HFF-Myc (cell line): ENCODE measurements around the gene HOXB9.

Source experiments
- DNase-seq: peaks from one replicate; pipeline ENCODE4 v3.0.0-alpha.2; 2011; ENCODE audit warnings: low read depth; ENCODE audit errors: extremely low read depth
- H3K4me3 ChIP-seq: replicated peaks from 2 replicates; pipeline ENCODE4 v1.5.1; 2011; ENCODE audit warnings: low read depth, mild to moderate bottlenecking, control low read depth, low read length
- CTCF ChIP-seq: IDR thresholded peaks from 2 replicates; pipeline ENCODE4 v1.5.1; 2012; ENCODE audit warnings: mild to moderate bottlenecking, low read depth, low read length, control low read depth; ENCODE audit errors: missing control alignments

The HOXB9 gene

GRCh38 chr17:48586355-48587258, 39.6 kb downstream of the HOXB9 start:
- peak overlapping the region; percentile 57 for H3K4me3 ChIP-seq
- no peak for TF ChIP-seq CTCF
- DNase-seq: no peak

DNA sequence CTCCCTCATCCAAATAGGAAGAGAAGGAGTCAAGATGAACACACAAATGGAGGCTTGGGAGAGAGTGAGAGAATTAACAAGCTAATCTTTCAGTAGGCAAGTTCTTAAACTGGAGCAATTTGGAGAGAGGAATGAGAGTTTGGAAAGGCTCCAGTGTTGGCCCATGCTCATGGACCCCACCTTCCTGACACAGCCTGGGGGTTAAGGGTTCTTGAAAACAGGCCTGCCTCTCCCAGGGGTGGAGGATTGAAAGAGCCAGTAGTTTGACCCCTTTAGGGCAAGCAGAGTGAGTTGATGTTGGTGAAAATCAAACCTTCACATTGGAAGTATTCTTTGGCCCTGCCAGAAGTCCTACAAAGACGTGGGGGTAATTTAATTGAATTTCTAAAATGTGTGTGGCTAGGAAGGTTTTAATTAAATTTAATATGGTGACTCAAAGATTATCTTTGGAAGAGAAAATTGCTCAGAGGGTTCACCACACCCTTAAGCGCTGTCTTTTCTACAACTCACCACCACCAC, 41.9 kb downstream of the HOXB9 start:
- DNase-seq: no peak
- no peak for TF ChIP-seq CTCF

DNA sequence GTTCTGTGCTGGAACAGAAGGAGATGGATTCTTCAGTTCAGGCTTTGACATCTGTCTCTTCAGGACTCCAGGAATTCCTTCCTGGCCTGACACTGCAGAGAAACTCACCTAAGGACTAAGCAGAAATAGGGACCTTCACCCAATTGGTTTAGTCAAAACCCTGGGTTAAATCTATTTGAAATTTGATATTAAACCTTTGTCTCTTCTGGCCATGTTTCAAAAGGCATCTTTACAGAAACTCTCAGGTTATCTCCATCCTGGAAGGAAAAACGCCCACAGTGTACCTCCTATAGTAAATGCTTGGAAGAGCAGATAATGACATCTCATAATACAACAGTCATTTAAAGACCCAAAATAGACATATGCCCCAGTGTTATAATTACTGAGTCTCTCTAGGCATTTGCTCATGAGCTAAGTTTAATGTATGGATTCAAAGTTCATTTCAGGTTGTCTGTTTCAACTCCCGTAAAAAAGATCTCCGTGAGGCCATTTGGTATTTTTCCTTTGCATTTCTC, 42.4 kb downstream of the HOXB9 start:
- no peak for TF ChIP-seq CTCF
- H3K4me3 ChIP-seq: no peak overlapping the region
- DNase-seq: no peak

More for the DNA sequence above, 41.9 kb downstream of the HOXB9 start:
- H3K4me3 ChIP-seq: no peak overlapping the region

DNA sequence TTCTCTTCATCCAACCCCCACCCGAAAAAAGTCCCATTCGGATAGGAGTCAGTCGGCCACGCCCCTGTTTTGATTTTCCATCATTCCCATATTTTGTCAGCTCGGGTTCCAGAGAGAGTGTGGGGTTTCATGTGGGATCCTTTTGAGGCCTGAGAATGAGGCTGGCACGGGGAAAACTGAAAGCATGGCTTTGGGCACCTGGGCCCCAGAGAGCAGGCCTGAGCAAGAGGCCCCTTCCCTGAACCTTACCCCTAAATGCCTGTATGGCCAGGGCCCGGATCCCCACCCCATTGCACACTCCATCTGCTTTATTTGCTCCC, 43.4 kb downstream of the HOXB9 start:
- no peak overlapping the region for H3K4me3 ChIP-seq
- DNase-seq: no peak
- no peak for TF ChIP-seq CTCF

DNA sequence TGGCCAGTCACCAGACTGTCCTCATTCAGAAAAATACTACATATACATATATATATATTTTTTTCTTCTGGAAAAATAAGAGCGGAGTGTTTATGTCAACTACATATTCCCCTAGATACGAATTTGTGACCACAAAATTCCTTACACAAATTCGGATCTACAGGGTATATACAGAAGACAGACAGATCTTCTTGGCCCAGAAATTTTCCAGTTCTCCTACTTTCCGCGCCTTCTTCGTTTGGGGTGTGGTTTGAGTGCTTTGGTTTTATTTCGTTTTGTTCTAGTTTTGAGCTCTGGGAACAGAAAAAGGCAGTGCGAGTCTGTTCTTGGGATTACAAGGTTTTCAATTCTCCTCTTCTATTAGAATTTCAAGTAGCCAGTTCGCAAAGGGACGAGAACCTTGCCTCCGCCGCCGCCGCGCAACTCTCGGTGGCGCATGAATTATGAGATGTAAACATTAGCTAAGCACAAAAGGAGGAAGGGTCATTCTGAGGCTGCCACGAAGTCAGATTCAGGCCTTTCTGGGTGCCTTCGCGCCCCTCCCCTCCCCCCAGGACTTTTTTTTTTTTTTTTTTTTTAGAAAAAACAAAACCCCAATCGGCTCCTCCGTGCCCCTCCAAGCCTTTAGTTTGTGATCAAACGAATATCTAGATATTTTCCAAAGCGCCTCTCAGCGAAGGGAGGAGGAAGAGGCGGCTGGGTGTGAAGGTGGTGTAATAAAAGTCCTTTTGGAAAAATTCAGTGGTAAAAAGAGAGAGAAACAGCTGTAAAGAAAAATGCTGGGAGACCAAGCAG, 46.2 kb downstream of the HOXB9 start:
- no peak for TF ChIP-seq CTCF
- no peak overlapping the region for H3K4me3 ChIP-seq
- no peak for DNase-seq

GRCh38 chr17:48579471-48579759, 46.7 kb downstream of the HOXB9 start:
- no peak overlapping the region for H3K4me3 ChIP-seq
- no peak for DNase-seq

More at GRCh38 chr17:48579471-48579759, 46.7 kb downstream of the HOXB9 start:
- no peak for TF ChIP-seq CTCF
